Retinal pigment epithelial cell (primary cell): ENCODE measurements around the gene ARHGAP26.

ENCODE experiments used
- DNase-seq: peaks from one replicate; pipeline ENCODE4 v3.0.0-alpha.2; 2010; ENCODE audit warnings: low read depth
- H3K4me3 ChIP-seq: 2 replicates; pipeline ENCODE4 v1.5.1; 2011; ENCODE audit warnings: mild to moderate bottlenecking, low read length, control low read depth, moderate library complexity
- CTCF ChIP-seq: conservative IDR thresholded peaks from 2 replicates; pipeline ENCODE4 v1.5.1; 2011; ENCODE audit warnings: low read depth, low read length, control low read depth, inconsistent platforms

The ARHGAP26 gene

DNA sequence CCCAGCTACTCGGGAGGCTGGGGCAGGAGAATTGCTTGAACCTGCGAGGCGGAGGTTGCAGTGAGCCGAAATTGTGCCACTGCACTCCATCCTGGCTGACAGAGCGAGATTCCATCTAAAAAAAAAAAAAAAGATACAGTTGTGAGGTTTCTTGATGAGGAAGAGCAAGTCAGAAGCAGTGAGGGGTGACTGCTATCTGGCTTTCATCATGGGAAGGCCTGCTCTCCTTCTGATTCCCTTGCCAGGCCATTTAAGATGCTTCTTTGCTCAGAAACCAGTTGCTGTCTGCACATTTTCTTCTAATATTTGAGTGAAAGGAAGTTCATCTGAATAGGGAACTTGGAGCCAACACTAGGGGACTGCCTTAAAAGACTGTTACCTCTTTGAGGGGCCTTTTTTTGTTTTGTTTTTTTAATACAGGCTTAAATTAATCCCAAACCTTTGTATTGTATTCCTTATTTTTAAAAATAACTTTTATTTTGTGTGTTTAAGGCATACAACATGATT lies 201.9 kb downstream of the ARHGAP26 start:
- TF ChIP-seq CTCF: no peak
- no peak for DNase-seq
- no peak overlapping the region for H3K4me3 ChIP-seq

- H3K4me3 ChIP-seq: no peak overlapping the region
- TF ChIP-seq CTCF: no peak
- DNase-seq: no peak
Observed at GRCh38 chr5:142973932-142974331, 203.8 kb downstream of the ARHGAP26 start.

DNA sequence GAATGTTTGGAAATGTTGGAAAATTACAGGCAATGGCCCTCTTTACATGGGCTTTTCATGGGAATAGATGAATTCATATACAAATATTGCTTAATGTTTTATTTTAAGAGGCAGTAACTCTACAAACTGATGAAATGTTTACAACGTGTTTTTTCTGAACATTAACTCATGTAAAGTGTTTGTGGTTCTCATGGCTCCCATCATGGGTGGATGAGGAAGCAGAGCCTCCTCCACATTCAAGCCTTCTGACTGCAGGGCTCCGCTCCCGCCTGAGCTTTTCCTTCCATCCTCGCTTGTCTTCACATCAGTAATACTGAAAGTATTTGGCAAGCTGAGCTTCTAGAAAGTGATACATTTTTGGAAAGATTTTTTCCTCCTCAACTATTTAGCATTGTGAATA lies 204.2 kb downstream of the ARHGAP26 start:
- no peak for TF ChIP-seq CTCF
- DNase-seq: no peak
- H3K4me3 ChIP-seq: no peak overlapping the region

DNA sequence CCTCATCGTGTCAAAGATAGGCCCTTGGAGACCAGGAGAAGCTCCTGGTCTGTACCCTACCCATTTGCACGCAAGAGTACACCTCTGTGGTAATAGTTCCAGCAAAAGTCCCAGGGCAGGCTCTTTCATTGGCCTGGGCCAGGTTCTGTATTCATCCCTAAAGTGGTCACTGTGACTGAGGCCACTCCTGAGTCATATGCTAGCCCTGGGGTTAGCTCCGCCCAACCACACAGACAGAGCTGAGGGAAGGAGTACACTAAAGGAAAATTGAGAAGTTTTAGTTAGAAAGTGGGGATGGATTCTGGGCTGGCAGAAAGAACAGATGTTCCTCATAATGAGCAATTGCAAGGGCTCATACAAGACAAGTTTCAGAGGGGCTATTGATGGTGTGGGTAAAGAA lies 206.7 kb downstream of the ARHGAP26 start:
- no peak for TF ChIP-seq CTCF
- no peak for DNase-seq
- H3K4me3 ChIP-seq: no peak overlapping the region

DNA sequence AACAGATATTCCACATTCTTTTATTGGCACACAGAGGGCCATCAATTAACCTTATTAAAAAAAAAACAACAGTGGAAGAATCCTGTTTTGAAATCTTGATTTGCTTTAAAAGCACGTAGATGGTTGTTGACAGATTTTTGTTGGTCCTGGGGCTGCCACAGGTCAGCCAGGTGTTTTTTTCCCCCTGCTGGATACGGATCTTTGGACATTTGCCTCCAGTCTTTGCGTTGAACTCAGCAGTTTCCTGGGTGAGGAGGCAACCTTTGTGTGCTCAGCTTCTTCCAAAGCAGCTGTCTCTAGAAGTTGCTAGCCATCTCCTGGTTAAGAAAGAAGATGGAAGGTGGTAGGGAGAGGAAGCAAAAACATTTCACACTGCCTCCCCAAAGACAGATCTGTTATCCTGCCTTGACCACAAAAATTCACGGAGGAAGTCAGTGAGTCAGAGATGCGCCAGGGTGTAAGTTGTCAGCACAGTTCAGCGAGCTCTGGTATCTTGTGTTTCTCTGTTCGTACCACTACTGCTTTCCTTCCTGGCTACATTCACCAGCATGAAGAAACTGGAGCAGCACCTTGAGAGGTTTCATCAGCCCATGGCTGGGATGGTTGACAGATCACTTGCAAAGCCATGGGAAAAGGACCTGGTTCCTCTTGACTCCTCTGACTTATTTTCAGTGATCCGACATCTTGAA lies 207.3 kb downstream of the ARHGAP26 start:
- no peak overlapping the region for H3K4me3 ChIP-seq
- TF ChIP-seq CTCF: no peak
- DNase-seq: no peak

DNA sequence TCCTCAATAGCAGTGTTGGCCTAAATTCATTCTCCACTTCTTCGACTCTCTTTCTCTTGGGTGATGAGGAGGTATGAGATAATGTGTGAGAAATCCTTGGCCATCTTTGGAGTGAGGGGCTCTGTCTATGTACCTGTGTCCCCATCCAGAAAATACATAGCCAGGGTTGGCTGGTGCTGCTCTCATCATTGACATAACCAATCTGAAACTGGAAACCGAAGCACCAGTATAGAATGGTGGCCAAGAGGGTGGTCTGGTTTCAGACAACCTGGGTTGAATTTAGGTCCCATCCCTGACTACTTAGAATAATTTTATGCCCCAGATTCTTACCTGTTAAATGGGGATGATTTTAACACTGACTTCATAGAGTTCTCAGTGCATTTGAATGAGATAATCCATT lies 208.1 kb downstream of the ARHGAP26 start:
- DNase-seq: no peak
- no peak overlapping the region for H3K4me3 ChIP-seq
- TF ChIP-seq CTCF: no peak

DNA sequence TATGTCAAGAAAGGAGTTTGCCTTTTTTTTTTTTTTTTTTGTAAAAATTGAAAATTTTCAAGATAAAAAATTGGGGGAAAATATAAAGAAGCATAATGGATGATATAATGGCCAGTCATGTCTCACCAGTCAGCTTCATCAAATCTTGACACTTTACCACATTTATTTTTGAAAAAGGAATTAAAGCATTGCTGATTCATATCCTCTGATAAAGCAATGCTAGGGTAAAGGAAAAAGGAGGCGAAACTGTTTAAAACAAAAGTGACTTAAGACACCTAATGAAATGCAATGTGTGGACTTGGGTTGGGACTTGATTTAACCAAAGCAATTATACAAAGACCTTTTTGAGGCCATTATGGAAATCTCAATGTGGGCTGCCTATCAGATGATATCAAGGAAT lies 208.5 kb downstream of the ARHGAP26 start:
- H3K4me3 ChIP-seq: no peak overlapping the region
- DNase-seq: no peak
- no peak for TF ChIP-seq CTCF
